ENCODE data around the gene NRP2.

DNA sequence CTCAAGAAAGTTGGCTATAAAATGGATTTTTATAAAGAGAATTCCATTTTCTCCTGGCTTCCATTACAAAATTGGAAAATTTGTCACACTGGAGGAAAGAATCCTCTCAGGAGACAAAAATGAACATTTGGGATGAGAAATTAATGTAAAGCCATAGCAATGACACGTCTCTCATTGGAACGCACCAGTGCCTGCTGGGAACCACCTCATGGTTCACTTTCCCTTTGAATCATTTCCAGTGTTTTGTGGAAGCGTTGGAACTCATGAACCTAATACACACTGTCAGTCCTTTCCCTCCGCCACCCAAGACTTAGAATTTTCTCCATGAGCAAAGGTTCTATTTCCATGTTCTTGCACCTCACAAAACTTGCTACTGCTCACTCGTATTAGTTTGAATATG lies 21.0 kb upstream of the NRP2 start:
- TF ChIP-seq, protein P1, sequence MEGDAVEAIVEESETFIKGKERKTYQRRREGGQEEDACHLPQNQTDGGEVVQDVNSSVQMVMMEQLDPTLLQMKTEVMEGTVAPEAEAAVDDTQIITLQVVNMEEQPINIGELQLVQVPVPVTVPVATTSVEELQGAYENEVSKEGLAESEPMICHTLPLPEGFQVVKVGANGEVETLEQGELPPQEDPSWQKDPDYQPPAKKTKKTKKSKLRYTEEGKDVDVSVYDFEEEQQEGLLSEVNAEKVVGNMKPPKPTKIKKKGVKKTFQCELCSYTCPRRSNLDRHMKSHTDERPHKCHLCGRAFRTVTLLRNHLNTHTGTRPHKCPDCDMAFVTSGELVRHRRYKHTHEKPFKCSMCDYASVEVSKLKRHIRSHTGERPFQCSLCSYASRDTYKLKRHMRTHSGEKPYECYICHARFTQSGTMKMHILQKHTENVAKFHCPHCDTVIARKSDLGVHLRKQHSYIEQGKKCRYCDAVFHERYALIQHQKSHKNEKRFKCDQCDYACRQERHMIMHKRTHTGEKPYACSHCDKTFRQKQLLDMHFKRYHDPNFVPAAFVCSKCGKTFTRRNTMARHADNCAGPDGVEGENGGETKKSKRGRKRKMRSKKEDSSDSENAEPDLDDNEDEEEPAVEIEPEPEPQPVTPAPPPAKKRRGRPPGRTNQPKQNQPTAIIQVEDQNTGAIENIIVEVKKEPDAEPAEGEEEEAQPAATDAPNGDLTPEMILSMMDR (IDR thresholded peaks at IDR 0.05; ENCODE audit: borderline replicate concordance, extremely low read depth, low read length, poor library complexity, severe bottlenecking) = no peak
- no peak for TF ChIP-seq EZH2 (IDR thresholded peaks at IDR 0.05; ENCODE audit: borderline replicate concordance, low read depth, low read length, severe bottlenecking)
